Stimulated activated naive B cell treated with anti-CD40 and anti-IgM and Interleukin-4, amounts not matched to agents 10 μg/mL and 1 μg/mL and 100 μg/mL, for 72 hours (primary cell): ENCODE data around the gene ETS1.
A peak's percentile ranks its signal among the peaks of the same experiment; 100 is the strongest.

ENCODE experiments used
- ATAC-seq, 2 donors: fragments of 150-1000 bp; cut with Tn5 transposase; replicated peaks; 2 replicates each; pipeline ENCODE4 v1.10.0; 2021; ENCODE audit warnings: moderate library complexity in 1 of 2
- DNase-seq: peaks from one replicate; pipeline ENCODE4 v3.0.0; 2021
- H3K27ac Mint-ChIP-seq: one replicate; pipeline ENCODE4 v1.8.0; 2022; ENCODE audit warnings: mild to moderate bottlenecking, mixed read lengths
- H3K27me3 Mint-ChIP-seq, 2 donors: one replicate each; pipeline ENCODE4 v1.8.0; 2022; ENCODE audit warnings: mixed read lengths in 2 of 2
- H3K36me3 Mint-ChIP-seq, 2 donors: one replicate each; pipeline ENCODE4 v1.8.0; 2022; ENCODE audit warnings: mixed read lengths in 2 of 2, mild to moderate bottlenecking in 1 of 2
- H3K4me1 Mint-ChIP-seq, 2 donors: one replicate each; pipeline ENCODE4 v1.8.0; 2022; ENCODE audit warnings: mixed read lengths in 2 of 2, mild to moderate bottlenecking in 1 of 2
- H3K4me3 Mint-ChIP-seq, 2 donors: one replicate each; pipeline ENCODE4 v1.8.0; 2022; ENCODE audit warnings: mild to moderate bottlenecking in 2 of 2, mixed read lengths in 2 of 2, moderate library complexity in 1 of 2
- H3K9me3 Mint-ChIP-seq, 2 donors: one replicate each; pipeline ENCODE4 v1.8.0; 2022; ENCODE audit warnings: mixed read lengths in 2 of 2, mild to moderate bottlenecking in 1 of 2

Gene ETS1

DNA sequence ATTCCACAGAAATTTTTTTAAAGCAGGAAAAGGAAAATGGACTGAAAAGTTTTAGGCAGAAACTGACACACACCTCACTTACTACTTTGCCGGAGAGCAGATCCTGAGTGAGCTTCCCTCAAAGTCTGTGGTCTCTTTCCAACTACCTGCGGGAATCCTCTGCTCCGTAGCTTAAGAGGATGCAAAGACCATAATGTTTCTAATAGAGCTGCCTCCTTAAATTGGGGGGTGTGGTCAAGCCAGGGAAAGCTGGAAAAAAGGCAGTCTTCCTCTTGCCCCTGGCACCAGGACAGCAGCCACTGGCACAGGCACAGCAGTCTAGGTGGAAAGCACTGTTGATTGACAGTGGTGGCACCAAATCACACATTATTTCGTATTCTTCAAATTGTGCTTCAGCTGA lies at the start of gene ETS1:
Gene ETS1 (minus strand): TSS at position 144 of the 400 bp plus-strand sequence. CDS start 14,428 bp downstream, outside the sequence.
- ATAC-seq = no peak
- no peak within 1 kb of the TSS for H3K27ac Mint-ChIP-seq
- H3K36me3 Mint-ChIP-seq = no peaks in the 10 kb centered on the region
- no peak within 1 kb of the TSS for H3K4me3 Mint-ChIP-seq
- peaks cover 21 to 23% of the 10 kb centered on the region in 2 donors for H3K4me1 Mint-ChIP-seq
- H3K27me3 Mint-ChIP-seq = no peaks in the 10 kb centered on the region
- no peaks in the 10 kb centered on the region for H3K9me3 Mint-ChIP-seq
- DNase-seq = no peak

GRCh38 chr11:128634395-128634794 lies 47.0 kb upstream of the ETS1 start:
- H3K4me1 Mint-ChIP-seq = peaks cover 24 to 48% of the 10 kb centered on the region in 2 donors
- no peak overlapping the region for H3K4me3 Mint-ChIP-seq
- H3K27me3 Mint-ChIP-seq = no peaks in the 10 kb centered on the region
- peak overlapping the region; percentile 1 for H3K27ac Mint-ChIP-seq
- ATAC-seq = no peak
- DNase-seq = no peak
- H3K9me3 Mint-ChIP-seq = no peaks in the 10 kb centered on the region
- H3K36me3 Mint-ChIP-seq = no peaks in the 10 kb centered on the region

GRCh38 chr11:128633384-128633965 lies 46.1 kb upstream of the ETS1 start:
- Mint-ChIP-seq H3K27me3 (no peaks in the 10 kb centered on the region), H3K27ac (no peak overlapping the region), H3K9me3 (no peaks in the 10 kb centered on the region), H3K36me3 (no peaks in the 10 kb centered on the region), H3K4me3 (no peak overlapping the region), H3K4me1 (peaks cover 31 to 52% of the 10 kb centered on the region in 2 donors)
- ATAC-seq = no peak
- no peak for DNase-seq

DNA sequence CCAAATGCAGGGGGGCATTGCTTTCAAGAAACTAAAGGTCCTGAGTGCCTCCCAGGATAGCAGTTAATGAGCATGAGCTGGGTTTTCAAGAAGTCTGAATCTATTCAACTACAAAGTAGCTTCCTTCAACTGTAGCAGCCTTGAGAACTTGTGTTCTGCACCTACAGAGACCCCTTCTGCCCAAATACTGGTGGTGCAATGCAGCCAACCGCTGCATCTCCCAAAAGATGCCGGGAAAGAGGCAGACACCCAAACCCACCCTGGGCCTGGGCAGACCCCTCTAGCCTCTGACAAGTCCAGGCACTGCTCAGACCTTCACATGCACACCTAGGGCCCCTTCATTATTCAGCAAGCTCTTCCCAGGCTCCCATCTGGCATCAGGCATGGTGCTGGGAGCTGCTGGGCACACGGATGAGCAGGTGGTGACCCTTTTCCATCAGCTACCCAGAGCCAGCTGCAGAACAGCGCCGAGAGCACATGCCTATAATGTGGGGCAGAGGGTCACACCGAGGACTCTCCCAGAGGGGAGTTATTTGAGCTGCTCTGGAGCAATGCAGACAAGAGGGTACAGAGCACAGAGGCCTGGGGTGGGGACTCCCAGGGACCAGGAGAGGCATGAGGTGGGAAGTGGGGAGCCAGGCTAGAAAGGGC lies 44.9 kb upstream of the ETS1 start:
- ATAC-seq (peak; percentile 20 to 44), DNase-seq (no peak)
- no peaks in the 10 kb centered on the region for H3K36me3 Mint-ChIP-seq
- no peaks in the 10 kb centered on the region for H3K9me3 Mint-ChIP-seq
- peak overlapping the region; percentile 53 for H3K27ac Mint-ChIP-seq
- H3K4me1 Mint-ChIP-seq = peaks cover 41 to 64% of the 10 kb centered on the region in 2 donors
- H3K4me3 Mint-ChIP-seq = no peak overlapping the region
- no peaks in the 10 kb centered on the region for H3K27me3 Mint-ChIP-seq

GRCh38 chr11:128630367-128631230 lies 43.2 kb upstream of the ETS1 start:
- peak overlapping the region; percentile 63 to 65 for H3K4me3 Mint-ChIP-seq

GRCh38 chr11:128629516-128630106 lies 42.3 kb upstream of the ETS1 start:
- Mint-ChIP-seq H3K9me3 (no peaks in the 10 kb centered on the region), H3K27ac (peak overlapping the region; percentile 83), H3K27me3 (no peaks in the 10 kb centered on the region), H3K4me3 (peak overlapping the region in 1 of 2 donors; percentile 48), H3K36me3 (peaks cover 0 to 2% of the 10 kb centered on the region in 2 donors), H3K4me1 (peaks cover 63 to 88% of the 10 kb centered on the region in 2 donors)
- DNase-seq (no peak), ATAC-seq (no peak)

More at GRCh38 chr11:128630367-128631230, 43.2 kb upstream of the ETS1 start:
- ATAC-seq (peak; percentile 89 to 91), DNase-seq (peak; percentile 86)
- Mint-ChIP-seq H3K36me3 (peaks cover 0 to 2% of the 10 kb centered on the region in 2 donors), H3K4me1 (peaks cover 53 to 81% of the 10 kb centered on the region in 2 donors), H3K27me3 (no peaks in the 10 kb centered on the region), H3K9me3 (no peaks in the 10 kb centered on the region), H3K27ac (peak overlapping the region; percentile 93)

DNA sequence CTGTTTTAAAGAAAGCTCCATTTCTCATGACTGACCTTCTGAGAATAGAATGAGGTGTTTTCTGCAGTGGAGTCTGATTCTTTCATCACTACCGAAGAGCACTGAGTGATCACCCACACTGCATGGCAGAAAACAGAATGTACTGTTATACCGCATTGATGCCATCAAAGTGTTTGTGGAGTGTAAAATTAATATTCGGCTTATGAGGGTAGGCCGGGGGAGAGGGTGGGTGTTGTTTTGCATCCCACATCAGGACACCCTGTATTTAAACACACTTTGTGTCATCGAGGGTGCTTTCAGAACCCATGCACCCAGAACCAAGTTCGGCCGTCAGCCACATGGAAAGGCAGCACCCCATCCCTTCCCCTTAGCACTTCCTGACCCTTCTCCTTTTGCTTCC lies 41.3 kb upstream of the ETS1 start:
- peak overlapping the region; percentile 29 to 48 for H3K4me3 Mint-ChIP-seq
- no peaks in the 10 kb centered on the region for H3K27me3 Mint-ChIP-seq
- H3K9me3 Mint-ChIP-seq = no peaks in the 10 kb centered on the region
- DNase-seq (no peak), ATAC-seq (no peak)
- peaks cover 65 to 94% of the 10 kb centered on the region in 2 donors for H3K4me1 Mint-ChIP-seq
- H3K27ac Mint-ChIP-seq = peak overlapping the region; percentile 83
- H3K36me3 Mint-ChIP-seq = peaks cover 0 to 2% of the 10 kb centered on the region in 2 donors

- Mint-ChIP-seq H3K27ac (peak overlapping the region; percentile 85), H3K4me1 (peaks cover 69 to 98% of the 10 kb centered on the region in 2 donors), H3K9me3 (no peaks in the 10 kb centered on the region), H3K27me3 (no peaks in the 10 kb centered on the region), H3K36me3 (peaks cover 0 to 2% of the 10 kb centered on the region in 2 donors), H3K4me3 (peak overlapping the region; percentile 17 to 65)
- DNase-seq = no peak
- ATAC-seq = no peak
Measured at GRCh38 chr11:128628325-128628673, 40.9 kb upstream of the ETS1 start.

- Mint-ChIP-seq H3K4me1 (peaks cover 73 to 99% of the 10 kb centered on the region in 2 donors), H3K36me3 (peaks cover 0 to 2% of the 10 kb centered on the region in 2 donors), H3K27ac (peak overlapping the region; percentile 85), H3K27me3 (no peaks in the 10 kb centered on the region), H3K4me3 (peak overlapping the region; percentile 17 to 65), H3K9me3 (no peaks in the 10 kb centered on the region)
- DNase-seq (no peak), ATAC-seq (peak in 1 of 2 donors; percentile 19)
Measured at GRCh38 chr11:128627666-128628324, 40.4 kb upstream of the ETS1 start.

DNA sequence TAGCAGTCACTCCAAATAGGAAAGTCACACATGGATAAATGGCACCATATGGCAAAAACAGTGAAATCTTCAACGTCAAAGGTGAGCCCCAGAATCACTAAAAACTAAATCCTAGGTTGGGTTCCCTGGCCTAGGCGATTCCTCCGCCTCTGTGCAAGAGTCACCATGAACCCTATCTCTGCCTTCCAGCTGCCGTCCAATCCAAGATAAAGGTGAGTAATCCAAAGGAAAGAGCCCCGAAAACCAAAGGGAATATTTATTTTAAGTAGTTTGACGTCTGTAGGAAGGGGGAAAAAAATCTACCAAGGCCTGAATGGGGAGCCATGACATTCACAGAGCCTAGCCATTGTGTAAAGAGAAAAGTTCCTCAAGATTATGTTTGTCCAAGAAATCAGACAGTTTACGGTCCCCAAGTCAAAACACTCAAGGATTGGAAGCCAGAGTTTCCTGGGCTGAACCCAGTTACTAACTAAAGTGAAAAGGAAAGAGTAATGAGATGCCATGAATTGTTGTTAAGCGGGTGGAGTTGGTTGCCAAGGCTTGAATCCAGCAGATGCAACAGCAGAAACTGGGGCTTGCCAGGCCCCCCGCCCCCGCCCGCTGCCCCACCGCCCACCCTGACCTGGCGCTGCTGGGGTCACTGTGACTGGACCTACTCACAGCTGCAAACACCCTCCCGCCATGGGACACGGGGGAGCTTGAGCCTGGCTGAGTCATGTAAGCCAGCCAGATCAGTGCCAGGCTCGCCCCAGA lies 39.7 kb upstream of the ETS1 start:
- H3K27ac Mint-ChIP-seq = peak overlapping the region; percentile 96
- H3K4me3 Mint-ChIP-seq = no peak overlapping the region
- H3K9me3 Mint-ChIP-seq = no peaks in the 10 kb centered on the region
- no peaks in the 10 kb centered on the region for H3K27me3 Mint-ChIP-seq
- no peak for DNase-seq
- ATAC-seq = no peak
- H3K4me1 Mint-ChIP-seq = peaks cover 74 to 100% of the 10 kb centered on the region in 2 donors
- H3K36me3 Mint-ChIP-seq = peaks cover 0 to 2% of the 10 kb centered on the region in 2 donors

- H3K4me3 Mint-ChIP-seq = peak overlapping the region; percentile 71 to 73
- peak overlapping the region; percentile 96 for H3K27ac Mint-ChIP-seq
- peaks cover 71 to 100% of the 10 kb centered on the region in 2 donors for H3K4me1 Mint-ChIP-seq
- ATAC-seq = no peak
- peaks cover 0 to 2% of the 10 kb centered on the region in 2 donors for H3K36me3 Mint-ChIP-seq
- DNase-seq = no peak
- no peaks in the 10 kb centered on the region for H3K27me3 Mint-ChIP-seq
- no peaks in the 10 kb centered on the region for H3K9me3 Mint-ChIP-seq
Measured at GRCh38 chr11:128625746-128626145, 38.4 kb upstream of the ETS1 start.

DNA sequence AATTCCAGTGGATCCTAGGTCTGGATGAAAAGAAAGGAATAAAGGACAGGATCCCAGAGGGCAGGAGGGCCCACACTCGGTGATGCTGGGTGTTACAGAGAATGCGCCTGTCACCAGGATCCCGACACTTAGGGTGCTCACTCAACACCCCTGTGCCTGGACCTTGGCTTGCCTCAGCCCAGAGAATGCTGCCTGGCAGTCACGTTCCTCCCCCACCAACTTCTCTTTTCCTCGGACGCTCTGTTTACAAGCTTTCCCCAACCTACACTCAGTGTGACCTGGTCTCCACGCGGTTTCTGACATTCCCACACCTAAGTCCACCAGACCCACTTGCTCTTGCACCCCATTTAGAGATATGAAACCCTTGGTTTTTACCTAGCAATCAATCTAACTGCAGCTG lies 38.0 kb upstream of the ETS1 start:
- H3K4me1 Mint-ChIP-seq = peaks cover 72 to 100% of the 10 kb centered on the region in 2 donors
- peak overlapping the region; percentile 71 to 73 for H3K4me3 Mint-ChIP-seq
- H3K9me3 Mint-ChIP-seq = no peaks in the 10 kb centered on the region
- H3K36me3 Mint-ChIP-seq = peaks cover 0 to 2% of the 10 kb centered on the region in 2 donors
- no peaks in the 10 kb centered on the region for H3K27me3 Mint-ChIP-seq
- peak overlapping the region; percentile 96 for H3K27ac Mint-ChIP-seq
- DNase-seq (no peak), ATAC-seq (no peak)
